ENCODE results near the gene SND1.
A peak's percentile ranks its signal among the peaks of the same experiment; 100 is the strongest.
"Not testable (repeated sequence)": the region's sequence is repeated elsewhere in the genome, so short reads cannot be mapped to it uniquely, and the experiment has no call there.

Gene SND1

DNA sequence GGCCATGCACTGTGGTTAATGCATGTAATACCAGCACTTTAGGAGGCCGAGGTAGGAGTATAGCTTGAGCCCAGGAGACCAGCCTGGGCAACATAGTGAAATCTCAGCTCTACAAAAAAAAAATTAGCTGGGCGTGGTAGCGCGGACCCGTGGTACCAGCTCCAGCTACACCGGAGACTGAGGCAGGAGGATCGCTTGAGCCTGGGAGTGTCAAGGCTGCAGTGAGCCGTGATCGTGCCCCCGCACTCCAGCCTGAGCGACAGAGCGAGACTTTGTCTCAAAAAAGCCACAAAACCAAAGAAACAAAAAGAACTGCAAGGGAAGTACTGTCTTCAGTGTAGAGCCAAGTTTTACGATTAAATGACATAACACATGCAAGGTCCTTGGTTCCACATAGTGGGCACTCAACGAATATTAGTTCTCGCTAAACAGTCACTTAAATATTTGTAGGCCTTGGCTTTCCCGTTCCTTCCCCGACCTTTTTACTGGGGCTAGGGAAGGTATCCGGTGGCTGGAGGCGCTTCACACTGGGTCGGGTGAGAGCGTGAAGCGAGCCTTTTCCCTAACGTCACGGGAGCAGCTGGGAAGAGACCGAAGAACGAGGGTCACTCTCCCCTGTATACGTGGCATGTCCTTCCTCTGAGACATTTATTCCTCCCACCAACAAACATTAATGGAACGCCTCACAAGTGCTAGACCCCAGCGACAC lies 993 bp upstream of the SND1 start:
- DNase-seq = peak in 5 of 42 donors; percentile 8 to 19 (median 17)
- intact Hi-C loops (cut with DNase I) = loop anchor here (5.0 kb wide), 1 partner anchor 69 kb away; no protein-coding TSS in a partner anchor

DNA sequence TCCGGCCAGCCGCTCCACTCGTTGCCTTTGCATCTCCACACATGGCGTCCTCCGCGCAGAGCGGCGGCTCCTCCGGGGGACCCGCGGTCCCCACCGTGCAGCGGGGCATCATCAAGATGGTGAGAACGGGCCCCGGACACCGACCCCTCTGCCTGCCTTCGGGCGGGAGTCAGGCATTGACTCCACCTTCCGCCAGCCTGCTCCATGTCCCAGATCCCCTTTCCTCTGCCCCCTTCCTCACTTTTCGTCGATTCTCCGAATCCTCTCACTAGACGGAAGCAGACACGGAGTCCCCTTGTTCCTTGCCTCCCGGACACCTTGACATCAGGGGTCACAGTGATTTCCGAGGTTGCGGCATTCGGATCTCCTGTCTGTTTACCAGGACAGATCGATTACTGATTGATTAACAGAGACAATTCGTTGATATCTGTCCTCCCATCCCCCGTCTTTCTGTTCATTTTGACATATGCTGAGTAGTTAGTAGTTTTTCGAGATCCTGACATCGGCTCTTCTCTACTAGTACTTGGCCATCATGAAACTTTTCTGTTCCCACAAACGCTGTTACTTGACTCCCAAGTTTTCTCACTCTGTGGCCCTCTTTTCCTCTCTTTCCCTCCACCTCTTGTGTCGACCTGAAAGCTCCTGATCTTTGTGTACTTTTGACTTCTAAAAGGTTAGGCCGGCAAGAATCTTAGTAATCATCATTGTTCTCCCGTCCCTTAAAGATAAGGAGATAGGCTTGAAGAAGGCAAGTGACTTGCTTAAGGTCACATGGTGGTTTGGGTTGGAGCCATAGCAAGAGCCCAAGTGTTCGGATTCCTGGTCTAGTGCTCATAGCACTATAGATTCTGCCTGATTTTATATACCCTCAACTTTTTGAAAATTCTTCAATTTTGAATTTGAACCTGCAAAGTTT lies 597 bp downstream of the SND1 start:
- DNase-seq = no peak
- intact Hi-C loops (cut with DNase I) = loop anchor here (5.0 kb wide), 1 partner anchor 70 kb away; no protein-coding TSS in a partner anchor

DNA sequence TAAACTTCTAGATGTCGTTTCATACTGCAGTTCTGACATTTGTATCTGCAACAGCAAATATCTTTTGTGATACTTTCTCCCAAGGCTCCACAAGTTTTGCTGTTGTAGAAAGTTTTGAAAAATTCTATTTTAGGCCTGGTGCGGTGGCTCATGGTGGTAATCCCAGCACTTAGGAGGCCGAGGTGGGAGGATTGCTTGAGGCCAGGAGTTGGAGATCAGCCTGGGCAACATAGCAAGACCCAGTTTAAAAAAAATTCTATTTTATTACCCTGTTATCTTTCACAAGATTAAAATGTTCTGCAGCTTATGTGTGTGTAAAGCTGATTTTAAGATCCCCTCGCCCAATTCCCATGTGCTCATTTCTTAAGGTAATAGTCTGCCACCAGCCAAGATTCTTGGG lies 1.4 kb downstream of the SND1 start:
- intact Hi-C loops (cut with DNase I) = loop anchor here (5.0 kb wide), 1 partner anchor 71 kb away; no protein-coding TSS in a partner anchor

DNA sequence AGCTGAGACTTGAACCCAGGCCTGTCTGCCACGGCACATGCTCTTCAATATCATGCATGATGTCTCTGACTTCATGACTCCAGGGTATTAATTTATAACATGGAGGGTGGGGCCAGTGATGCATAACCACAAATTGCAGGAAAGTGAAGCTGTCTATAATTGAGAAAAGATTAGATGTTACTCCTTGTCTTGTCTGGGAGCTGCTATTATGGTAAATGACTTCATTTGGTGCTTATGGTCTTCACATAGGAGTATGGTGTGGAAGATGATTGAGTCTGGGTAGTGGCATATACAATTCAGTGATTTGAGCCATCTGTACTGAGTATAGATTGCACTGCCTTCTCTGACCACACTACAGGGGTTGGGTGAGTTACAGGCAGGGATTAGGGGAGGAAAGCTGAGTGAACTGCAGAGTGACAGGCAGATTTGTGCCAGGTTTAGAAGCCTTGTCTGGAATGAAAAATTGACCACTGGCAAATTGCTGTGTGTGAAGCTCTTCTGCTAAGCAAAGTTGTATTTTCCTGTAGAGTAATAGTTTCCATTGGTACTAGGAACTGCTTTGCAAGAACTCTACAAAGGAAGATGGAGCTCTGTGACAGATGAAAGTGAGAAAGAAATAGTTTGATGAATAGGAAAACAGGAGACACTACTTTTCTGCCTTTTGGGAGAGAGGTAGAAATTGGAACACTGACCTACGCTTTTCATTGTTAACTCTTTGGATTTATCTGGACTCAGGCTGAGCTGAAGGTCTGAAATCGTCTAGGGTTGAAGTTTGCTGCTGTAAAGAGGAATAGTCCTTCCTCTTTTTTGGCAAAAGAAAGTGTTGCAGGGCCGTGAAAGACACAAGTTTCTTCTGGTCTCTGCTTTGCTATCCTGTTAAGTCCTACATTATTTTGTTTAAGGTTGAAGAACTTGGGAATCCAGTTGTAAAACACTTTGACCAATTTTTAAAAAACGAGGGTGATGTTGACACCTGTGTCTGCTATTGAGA lies 2.7 kb downstream of the SND1 start:
- intact Hi-C loops (cut with DNase I) = loop anchor here (5.0 kb wide), 1 partner anchor 72 kb away; no protein-coding TSS in a partner anchor
- no peak for DNase-seq

More for the DNA sequence above, 1.4 kb downstream of the SND1 start:
- no peak for DNase-seq

DNA sequence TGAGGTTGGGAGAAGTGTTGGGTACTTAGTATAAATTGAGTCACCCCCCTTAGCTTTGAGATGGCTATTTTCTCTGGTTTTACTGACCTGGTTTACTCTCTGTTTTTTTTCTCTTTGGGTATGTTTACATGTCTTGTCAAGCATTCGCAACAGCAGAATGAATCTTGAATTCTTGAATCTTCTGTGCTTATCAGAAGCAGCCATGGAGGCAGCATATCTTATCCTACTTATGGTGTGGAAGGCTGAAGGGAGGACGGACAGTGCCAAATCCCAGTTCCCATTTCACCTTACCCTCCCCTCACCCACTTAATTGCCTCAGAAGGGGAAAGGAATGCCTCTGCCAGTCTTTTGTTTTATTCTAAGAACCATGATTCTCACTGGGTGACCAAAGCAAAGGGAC lies 3.7 kb downstream of the SND1 start:
- no peak for DNase-seq
- intact Hi-C loops (cut with DNase I) = no loop called here

DNA sequence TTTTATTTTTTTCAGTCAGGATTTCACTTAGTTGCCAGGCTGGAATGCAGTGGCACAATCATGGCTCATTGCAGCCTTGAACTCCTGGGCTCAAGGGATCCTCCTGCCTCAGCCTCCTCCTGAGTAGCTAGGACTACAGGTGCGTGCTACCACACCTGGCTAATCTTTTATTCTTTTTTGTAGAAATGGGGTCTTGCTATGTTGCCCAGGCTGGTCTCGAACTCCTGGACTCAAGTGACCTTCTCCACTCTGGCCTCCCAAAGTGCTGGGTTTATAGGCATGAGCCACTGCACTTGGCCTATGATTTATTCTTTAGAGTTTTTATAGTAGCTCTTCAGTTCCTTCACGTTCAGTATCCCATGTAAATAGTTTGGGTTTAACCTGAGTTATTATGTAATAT lies 5.5 kb downstream of the SND1 start:
- intact Hi-C loops (cut with DNase I) = no loop called here
- DNase-seq = no peak

DNA sequence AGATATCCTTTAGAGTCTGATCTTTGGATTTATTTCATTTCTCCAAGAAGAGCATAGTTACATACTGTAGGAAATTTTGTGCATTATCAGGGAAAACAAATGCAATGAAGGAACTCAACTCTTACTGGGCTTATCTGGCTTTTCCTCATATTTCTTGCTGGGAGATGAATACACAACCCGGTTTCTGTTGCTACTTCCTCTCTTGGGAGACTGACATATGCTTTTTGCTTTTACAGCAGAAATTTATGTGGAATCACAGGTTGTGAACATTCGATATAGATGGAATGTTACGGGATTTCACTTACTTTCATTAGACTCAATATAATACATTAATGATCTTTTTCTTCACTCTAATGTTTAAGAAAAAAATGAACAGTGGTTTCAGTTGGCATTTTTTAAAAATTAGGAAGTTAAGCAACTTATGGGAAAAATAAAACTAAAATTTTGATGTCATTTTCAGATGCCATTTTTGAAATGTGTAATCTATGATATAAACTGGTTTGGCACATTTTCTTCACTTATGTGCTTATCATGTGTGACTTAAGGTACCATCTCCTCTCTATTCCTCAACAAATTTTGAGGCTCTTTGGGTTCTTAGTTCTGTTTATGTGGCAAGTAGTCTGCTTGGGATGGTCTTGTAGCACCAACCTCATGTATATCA lies 7.1 kb downstream of the SND1 start:
- no peak for DNase-seq
- intact Hi-C loops (cut with DNase I) = no loop called here

DNA sequence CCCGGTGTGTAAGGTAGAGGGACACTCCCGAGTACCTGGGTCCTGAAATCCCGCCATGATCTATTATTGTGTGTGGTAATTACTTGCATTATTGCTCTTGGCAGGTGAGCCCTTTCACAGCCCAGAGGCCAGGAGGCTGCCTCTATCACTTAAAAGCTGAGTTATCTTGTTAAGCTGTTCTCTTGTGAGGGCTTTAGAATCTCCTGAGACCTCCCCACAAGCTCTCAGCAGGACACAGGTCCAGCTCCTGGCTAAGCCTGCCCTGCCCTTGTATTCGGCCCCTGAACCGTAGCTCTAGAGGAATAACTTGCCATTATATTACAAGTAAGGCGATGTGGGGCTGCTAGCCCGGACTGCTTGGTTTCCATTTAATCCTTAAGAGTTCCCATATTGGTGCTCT lies 13.9 kb downstream of the SND1 start:
- no peak for DNase-seq
- intact Hi-C loops (cut with DNase I) = no loop called here

DNA sequence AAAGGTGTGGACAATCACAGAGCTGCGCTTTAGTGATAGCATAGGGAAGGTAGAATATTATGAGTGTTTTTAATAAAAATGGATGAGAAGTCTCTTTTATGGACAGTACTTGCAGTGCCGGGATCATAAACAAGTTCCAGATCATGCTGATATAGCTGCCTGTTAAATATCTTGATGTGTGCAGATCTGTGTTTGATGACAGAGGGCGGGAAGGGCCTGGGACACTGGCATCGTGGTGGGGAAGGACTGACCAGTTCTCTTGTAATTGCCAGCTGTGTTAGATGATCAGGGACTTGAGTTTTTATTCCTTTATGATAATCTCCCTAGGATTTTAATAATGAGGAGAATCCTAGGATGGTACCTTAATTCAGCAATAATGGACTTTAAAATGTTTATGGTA lies 14.6 kb downstream of the SND1 start:
- no peak for DNase-seq
- intact Hi-C loops (cut with DNase I) = no loop called here

DNA sequence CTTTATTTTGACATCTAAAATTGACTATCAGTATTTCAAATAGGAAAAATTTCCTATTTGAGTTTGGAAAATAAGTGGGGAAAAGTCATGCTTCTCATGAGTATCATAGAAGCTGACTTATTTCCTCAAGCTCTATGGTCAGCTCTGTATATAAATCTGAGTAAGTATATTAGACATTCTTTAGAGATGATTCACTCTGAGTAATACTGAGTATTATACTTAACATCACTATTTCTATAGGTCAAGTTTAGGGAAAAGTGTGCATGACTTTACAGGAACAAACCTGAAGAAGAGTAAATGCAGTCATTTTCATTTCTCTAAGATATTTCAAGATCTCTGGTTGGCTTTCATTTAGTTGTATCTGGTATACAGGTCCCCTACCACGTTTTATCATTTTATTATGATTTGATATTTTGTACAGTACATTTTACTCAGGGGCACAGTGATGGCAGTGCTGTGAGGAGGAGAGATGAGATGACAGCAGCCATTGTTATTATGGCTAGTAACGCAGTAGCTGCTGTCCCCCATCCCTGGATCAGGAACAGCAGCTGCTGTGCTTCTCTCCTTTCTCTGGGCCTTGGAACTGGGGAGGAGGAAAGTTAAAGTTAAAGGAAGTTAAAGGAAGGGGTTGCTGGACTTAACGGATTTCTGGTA lies 15.2 kb downstream of the SND1 start:
- no peak for DNase-seq
- intact Hi-C loops (cut with DNase I) = no loop called here

DNA sequence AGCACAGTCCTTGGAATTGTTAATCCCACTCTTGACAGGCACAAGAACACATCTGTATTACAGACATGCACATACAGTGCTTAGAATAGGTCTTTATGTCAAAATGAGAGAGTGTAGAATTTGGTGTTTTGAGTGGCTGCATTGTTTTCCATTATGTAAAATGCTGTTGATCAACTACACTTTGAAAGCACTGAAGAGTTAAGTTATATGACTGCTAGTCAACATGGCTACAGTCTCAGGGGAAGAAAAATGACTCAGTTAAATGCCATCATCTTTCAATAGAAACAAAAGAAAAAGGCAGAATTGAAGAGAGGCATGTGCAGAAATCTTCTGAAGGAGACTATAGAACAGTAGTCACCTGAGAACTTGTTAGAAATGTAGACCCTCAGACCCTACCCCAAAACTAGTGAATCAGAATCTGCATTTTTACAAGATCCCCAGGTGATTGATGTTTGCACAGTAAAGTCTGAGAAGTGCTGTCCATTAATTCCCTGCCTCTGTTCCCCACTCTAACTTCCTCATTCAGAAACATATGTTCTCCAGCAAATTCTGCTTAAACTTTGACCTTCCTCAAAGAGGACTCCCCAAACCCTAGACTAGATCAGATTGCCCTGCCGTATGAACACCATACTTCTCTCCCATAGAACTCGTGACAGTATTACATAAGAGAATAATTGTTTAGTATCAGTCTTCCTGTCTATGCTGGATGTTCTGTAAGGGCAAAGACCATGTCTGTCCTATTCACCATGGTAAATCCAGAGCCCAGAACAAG lies 16.0 kb downstream of the SND1 start:
- DNase-seq = no peak

DNA sequence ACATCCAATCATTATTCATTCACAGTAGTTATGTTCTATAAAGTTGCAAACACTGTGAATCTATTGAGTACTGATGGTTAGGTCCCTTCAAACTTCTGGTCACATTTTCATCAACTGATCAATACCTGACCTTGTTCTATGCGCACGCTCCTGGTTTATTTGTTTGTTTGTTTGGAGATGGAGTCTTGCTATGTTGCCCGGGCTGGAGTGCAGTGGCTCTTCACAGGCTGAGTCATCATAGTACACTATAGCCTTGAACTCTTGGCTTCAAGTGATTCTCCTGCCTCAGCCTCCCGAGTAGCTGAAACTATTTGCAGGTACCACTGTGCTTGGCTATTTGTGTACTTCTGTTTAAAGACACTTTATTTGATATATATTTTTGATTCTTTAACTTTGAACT lies 19.3 kb downstream of the SND1 start:
- DNase-seq = no peak
- intact Hi-C loops (cut with DNase I) = no loop called here

More for the DNA sequence above, 16.0 kb downstream of the SND1 start:
- intact Hi-C loops (cut with DNase I) = no loop called here

DNA sequence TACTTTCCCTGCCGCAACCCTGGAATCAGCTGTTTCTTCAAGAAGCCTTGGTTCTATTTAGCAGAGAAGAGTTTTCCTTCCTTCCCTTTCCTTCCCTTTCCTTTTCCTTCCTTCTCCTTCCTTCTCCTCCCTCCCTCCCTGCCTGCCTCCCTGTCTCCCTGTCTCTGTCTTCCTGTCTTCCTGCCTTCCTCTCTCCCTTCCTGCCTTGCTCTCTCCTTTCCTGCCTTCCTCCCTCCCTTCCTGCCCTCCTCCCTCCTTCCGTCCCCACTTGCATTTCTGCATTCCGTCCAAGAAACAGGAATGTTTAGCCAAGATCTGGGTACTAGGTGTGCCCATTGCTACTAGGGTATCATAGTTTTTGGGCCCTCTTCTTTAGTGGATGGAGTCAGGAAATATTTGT lies 21.9 kb downstream of the SND1 start:
- intact Hi-C loops (cut with DNase I) = no loop called here
- DNase-seq = no peak

DNA sequence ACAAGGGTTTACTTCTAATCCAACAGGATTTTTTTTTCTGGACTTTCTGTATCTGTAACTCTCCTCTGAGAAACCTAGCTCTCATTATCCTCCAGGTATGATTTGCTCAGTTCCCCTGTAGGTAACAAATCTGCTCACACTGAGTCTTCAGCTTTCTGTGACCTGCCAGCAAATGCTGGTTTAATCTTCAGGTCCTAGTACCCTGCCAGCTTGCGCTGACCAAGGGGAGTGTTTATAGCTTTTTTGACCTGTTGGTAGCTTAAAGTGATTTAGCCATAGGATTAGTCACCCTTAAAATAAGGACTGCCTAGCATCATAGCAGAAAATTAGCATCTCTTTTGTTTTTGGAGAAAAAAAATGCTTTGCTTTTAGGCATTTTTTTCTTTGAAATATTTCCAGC lies 22.4 kb downstream of the SND1 start:
- DNase-seq = no peak
- intact Hi-C loops (cut with DNase I) = no loop called here

DNA sequence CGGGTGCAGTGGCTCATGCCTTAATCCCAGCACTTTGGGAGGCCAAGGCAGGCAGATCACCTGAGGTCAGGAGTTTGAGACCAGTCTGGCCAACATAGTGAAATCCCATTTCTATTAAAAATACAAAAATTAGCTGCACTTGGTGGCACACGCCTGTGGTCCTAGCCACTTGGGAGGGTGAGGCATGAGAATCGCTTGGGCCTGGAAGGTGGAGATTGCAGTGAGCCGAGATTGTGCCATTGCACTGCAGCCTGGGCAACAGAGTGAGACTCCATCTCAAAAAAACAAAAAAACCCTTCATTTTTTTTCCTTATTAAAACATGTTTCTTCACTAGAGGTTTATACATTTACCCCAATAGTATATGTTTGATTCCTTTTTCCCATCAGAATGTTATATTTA lies 22.9 kb downstream of the SND1 start:
- DNase-seq; intact Hi-C loops (cut with DNase I): not testable (repeated sequence)

DNA sequence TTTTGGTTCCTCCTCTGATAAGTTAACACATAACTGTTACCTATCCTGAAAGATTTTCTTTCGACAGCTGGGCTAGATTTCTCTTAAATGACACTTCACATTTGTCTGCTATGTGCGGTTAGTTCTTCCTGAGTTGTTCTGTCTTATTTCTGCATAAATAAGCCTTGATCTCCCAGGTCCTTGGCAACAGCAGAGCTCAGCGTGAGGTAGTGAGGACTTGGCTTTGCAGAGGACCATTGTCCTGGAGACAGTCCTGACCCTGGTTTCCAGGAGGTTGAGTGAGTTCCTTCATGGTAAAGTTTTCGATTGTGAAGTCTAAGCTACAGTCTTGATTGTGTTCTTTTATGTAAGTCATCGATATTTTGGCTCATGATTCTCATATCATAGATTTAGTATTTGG lies 23.7 kb downstream of the SND1 start:
- no peak for DNase-seq
- intact Hi-C loops (cut with DNase I) = no loop called here

Measured in head of caudate nucleus (tissue), 42 donors.